ENCODE measurements around the gene SPACA7. TPM values are rescaled to one million over a fixed set of nuclear protein-coding genes. Genes with fewer than 3 reads are reported as not detected.

The SPACA7 gene
- polyA plus RNA-seq, 1 experiment, result not detected

GRCh38 chr13:112457081-112457480 lies 80.9 kb downstream of the SPACA7 start:
- Histone ChIP-seq H3K27me3 (ENCODE audit: control insufficient read depth, insufficient read depth, low read length) (no peaks in the 10 kb centered on the region), H3K4me3 (ENCODE audit: low read depth, low read length) (no peak overlapping the region), H3K36me3 (ENCODE audit: control insufficient read depth, insufficient read depth, low read length) (no peaks in the 10 kb centered on the region)
- ChIA-PET CTCF (no interaction called here), POLR2A (no interaction called here)
- no peak for DNase-seq (ENCODE audit: low read depth)
- no peak for TF ChIP-seq CTCF (IDR thresholded peaks at IDR 0.05; ENCODE audit: insufficient read depth, low read depth, low read length)

GRCh38 chr13:112457485-112457884 lies 81.3 kb downstream of the SPACA7 start:
- ChIA-PET CTCF (no interaction called here), POLR2A (no interaction called here)
- TF ChIP-seq CTCF (IDR thresholded peaks at IDR 0.05; ENCODE audit: insufficient read depth, low read depth, low read length), result no peak
- no peak for DNase-seq (ENCODE audit: low read depth)
- H3K36me3 ChIP-seq (ENCODE audit: control insufficient read depth, insufficient read depth, low read length), result no peaks in the 10 kb centered on the region
- no peaks in the 10 kb centered on the region for H3K27me3 ChIP-seq (ENCODE audit: control insufficient read depth, insufficient read depth, low read length)
- H3K4me3 ChIP-seq (ENCODE audit: low read depth, low read length), result no peak overlapping the region

GRCh38 chr13:112462408-112462807 lies 86.3 kb downstream of the SPACA7 start:
- ChIA-PET POLR2A (no interaction called here), CTCF (no interaction called here)
- Histone ChIP-seq H3K27me3 (ENCODE audit: control insufficient read depth, insufficient read depth, low read length) (no peaks in the 10 kb centered on the region), H3K4me3 (ENCODE audit: low read depth, low read length) (no peak overlapping the region), H3K36me3 (ENCODE audit: control insufficient read depth, insufficient read depth, low read length) (no peaks in the 10 kb centered on the region)
- TF ChIP-seq CTCF (IDR thresholded peaks at IDR 0.05; ENCODE audit: insufficient read depth, low read depth, low read length), result no peak
- DNase-seq (ENCODE audit: low read depth), result no peak

GRCh38 chr13:112464720-112465119 lies 88.6 kb downstream of the SPACA7 start:
- ChIA-PET POLR2A (no interaction called here), CTCF (no interaction called here)

GRCh38 chr13:112465251-112466131 lies 89.3 kb downstream of the SPACA7 start:
- no peak for DNase-seq (ENCODE audit: low read depth)
- ChIA-PET CTCF (no interaction called here), POLR2A (no interaction called here)
- H3K36me3 ChIP-seq (ENCODE audit: control insufficient read depth, insufficient read depth, low read length), result no peaks in the 10 kb centered on the region
- no peak for TF ChIP-seq CTCF (IDR thresholded peaks at IDR 0.05; ENCODE audit: insufficient read depth, low read depth, low read length)
- no peaks in the 10 kb centered on the region for H3K27me3 ChIP-seq (ENCODE audit: control insufficient read depth, insufficient read depth, low read length)
- no peak overlapping the region for H3K4me3 ChIP-seq (ENCODE audit: low read depth, low read length)

More at GRCh38 chr13:112464720-112465119, 88.6 kb downstream of the SPACA7 start:
- H3K36me3 ChIP-seq (ENCODE audit: control insufficient read depth, insufficient read depth, low read length), result no peaks in the 10 kb centered on the region
- H3K4me3 ChIP-seq (ENCODE audit: low read depth, low read length), result no peak overlapping the region
- no peak for DNase-seq (ENCODE audit: low read depth)
- no peaks in the 10 kb centered on the region for H3K27me3 ChIP-seq (ENCODE audit: control insufficient read depth, insufficient read depth, low read length)
- TF ChIP-seq CTCF (IDR thresholded peaks at IDR 0.05; ENCODE audit: insufficient read depth, low read depth, low read length), result no peak

Data from BJ (cell line).